GM12801 (cell line): ENCODE measurements around the gene SLC6A12.

ENCODE experiments used
- CTCF ChIP-seq: IDR thresholded peaks from one replicate; pipeline ENCODE4 v1.5.1; 2011; ENCODE audit warnings: control low read depth; ENCODE audit not compliant: insufficient read length; ENCODE audit errors: extremely low read depth

Gene SLC6A12

DNA sequence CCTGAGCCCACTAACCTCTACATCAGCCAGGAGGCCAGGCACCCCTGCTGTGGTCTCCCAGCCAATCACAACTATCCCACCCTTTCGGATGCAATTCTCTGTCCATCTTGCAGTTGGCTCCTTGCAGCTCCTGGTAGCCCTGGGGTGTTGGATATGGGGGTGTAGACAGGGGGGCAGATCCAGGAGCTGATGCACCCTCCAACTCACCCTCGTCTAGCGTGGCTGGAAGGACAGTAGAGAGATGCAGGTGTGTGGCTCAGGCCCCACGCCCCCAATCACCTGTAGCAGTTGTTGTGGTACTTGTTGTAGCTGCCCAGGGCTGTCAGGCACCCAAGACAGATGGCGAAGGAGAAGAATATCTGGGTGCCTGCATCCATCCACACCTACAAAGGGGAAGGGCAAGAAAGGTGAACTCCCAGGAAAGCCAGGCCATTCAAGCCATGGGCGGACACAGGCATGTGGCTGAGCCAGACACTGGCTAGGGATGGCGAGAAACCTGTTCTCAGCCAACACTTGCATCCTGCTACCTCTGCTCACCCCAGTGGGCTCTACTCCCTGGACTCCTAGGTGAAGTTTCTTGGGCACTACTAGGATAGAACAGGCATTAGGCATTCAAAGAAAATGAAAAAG is 13.4 kb upstream of the SLC6A12 start:
- no peak for TF ChIP-seq CTCF

- TF ChIP-seq CTCF, result no peak
Measured at GRCh38 chr12:226401-226800, 12.4 kb upstream of the SLC6A12 start.

- no peak for TF ChIP-seq CTCF
Measured at GRCh38 chr12:225012-225411, 11.1 kb upstream of the SLC6A12 start.

GRCh38 chr12:224330-224729 is 10.4 kb upstream of the SLC6A12 start:
- no peak for TF ChIP-seq CTCF

DNA sequence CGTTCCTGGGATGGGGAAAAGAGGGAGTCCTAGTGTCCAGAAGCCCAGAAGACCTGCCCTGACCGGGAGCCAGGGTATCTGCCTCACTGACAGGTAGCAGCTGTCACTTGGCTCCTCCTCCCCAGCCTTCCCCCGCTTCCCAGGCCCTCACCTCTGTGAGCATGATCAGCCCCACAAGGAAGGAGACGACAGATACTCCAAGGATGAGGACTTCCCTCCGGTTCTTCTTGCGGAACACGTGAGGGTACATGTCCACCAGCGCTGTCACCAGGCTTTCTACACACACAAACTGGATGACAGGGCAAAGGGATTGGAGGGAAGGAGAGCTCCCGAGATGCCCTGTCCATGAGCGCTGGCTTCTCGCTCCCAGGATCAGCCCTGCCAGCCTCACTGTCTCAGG is 9.9 kb upstream of the SLC6A12 start:
- TF ChIP-seq CTCF, result no peak

DNA sequence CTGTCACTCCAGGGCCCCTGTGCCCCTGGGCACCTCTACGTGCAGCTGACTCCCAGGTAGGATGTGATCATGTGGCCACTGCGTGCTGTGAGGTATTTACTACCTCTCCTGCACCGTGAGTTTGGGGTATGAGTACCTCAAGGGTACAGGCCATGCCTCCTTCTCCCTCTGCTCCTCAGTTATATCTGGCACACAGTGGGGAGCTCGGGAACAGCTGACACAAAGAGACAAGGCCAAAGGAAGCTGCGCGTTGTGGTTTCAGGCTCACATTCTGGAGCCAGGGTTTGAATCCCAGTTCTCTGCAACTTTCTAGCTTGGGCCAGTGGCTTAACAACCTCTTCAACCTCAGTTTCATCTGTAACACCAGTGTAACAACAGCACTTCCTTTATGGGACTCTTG is 7.8 kb upstream of the SLC6A12 start:
- no peak for TF ChIP-seq CTCF

DNA sequence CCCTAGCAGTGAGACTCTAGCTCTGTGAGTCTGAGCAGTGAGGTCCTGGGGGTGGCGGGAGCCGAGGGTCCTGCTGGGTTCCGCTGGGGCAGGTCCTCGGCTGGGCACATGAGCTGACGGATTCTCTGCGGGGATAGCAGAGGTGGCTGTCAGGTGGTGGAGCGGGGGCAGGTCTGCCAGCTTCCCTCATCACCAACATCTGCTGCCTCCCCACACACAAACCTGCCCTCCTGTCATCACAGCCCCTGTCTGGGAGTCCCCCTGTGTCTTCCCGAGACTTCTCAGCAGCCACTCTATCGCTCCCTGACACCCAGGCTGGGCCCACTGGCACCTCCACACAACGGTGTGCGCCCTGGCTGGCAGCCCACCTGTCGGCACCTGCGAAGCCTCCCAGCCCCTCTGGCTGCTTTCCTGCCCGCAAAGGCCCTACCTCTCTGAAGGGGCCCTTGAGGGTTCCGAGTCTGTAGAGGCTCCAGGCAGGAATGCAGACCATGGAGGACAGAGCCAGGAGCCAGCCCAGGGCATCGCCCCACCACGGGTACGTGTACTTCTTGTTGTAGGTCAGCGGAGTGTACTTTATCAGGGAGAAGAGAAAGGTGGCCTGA is 7.1 kb upstream of the SLC6A12 start:
- TF ChIP-seq CTCF, result no peak
